GM18909 (cell line): ENCODE measurements around the gene WNT3A.
"Not testable (repeated sequence)": the region's sequence is repeated elsewhere in the genome, so short reads cannot be mapped to it uniquely, and the experiment has no call there.

Experiments
- ATAC-seq: cut with Tn5 transposase; IDR thresholded peaks from one replicate; pipeline ENCODE4 v1.9.1; 2021; ENCODE audit warnings: mild to moderate bottlenecking; ENCODE audit not compliant: unreplicated experiment, poor library complexity

Gene WNT3A, protein sequence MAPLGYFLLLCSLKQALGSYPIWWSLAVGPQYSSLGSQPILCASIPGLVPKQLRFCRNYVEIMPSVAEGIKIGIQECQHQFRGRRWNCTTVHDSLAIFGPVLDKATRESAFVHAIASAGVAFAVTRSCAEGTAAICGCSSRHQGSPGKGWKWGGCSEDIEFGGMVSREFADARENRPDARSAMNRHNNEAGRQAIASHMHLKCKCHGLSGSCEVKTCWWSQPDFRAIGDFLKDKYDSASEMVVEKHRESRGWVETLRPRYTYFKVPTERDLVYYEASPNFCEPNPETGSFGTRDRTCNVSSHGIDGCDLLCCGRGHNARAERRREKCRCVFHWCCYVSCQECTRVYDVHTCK

DNA sequence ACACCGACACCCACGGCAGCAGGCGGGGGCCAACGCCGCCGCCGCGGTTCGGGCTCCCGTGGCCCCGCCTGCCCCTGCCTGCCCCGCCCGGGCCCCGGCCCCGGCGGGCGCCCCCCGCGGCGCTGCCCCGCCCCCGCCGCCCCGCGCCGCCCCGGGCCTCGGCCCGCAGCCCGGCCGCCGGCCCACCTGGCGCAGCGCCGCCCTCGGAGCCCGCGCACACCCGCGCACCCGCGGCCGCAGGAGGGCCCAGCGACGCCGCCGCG is at the start of gene WNT3A:
Gene WNT3A (plus strand): TSS at position 213 of the 263 bp plus-strand sequence. CDS start 131 bp downstream, outside the sequence.
- no peak for ATAC-seq

DNA sequence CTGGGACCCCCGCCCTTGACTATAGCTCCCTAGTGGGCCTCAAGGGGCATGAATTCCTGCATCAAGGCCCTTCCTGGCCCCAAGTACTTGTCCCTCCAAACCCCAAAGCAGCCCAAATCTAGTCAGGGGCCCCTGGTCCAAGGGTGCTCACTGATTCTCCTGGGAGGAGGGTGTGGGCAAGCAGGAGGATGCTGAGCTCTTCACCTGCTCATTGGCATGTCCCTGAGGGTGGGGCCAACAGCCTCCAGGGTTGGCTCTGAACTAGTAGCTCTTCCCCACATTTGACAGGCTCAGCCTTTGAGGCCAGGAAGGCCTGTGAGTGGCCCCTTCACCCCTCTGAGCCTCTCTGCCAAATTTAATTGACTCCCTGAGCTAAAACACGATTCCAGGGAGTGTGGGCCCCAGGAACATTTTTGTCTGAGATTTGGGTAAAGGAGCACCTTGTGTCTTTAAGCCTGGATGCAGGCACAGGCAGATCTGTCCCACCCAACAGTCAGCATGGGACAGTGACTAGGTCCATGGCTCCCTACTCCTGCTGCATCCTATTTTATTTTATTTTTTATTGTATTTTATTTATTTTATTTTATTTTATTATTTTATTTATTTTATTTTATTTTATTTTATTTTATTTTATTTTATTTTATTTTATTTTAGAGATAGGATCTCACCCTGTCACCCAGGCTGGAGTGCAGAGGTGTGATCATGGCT is 48.0 kb upstream of the WNT3A start:
- ATAC-seq, result no peak

DNA sequence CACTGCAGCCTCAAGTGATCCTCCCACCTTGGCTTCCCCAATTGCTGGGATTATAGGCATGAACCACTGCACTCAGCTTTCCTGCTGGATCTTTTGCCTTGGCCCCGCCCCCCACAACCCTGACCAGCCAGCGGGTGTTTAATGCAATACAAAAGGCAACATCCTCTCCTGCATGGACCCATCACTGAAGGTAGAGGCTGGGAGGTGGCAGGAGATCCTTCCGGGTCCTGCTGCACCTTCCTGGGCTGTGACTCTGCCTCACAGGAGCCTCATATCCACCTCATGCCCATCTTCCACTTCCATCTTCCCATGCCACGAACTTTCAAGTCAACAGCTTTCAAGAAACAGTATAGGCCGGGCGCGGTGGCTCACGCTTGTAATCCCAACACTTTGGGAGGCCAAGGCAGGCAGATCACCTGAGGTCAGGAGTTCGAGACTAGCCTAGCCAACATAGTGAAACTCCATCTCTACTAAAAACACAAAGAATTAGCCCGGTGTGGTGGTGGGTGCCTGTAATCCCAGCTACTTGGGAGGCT is 47.4 kb upstream of the WNT3A start:
- no peak for ATAC-seq

DNA sequence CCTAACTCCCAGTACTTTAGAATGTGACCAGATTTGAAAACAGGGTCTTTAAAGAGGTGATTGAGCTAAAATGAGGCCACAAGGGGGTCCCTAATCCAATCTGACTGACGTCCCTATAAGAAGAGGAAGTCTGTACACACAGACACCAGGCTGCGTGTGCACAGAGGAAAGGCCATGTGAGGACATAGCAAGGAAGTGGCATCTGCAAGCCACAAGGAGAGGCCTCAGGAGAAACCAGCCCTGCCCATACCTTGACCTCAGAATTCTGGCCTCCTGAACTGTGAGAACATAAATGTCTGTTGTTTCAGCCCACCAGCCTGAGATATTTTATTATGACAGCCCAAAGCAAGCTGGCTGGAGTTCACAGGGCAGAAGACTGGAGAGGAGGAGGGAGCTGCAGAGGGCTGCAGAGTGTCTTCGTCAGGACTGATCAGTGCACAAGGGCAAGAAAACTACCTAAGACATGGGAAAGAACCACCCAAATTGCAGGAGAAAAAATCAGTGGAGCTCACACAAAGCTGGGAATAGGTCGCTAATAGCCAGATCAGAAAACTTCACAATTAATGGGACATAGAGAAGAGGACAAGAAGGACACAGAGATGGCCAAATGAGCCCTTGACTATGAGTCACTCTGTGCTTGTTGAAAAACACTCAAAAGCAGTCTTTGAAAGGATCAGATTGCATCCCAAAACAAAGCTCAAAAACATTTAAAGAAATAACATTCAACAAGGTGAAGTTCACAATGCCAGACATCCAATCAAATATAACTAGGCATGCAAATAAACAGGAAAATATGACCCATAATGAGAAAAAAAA is 44.9 kb upstream of the WNT3A start:
- ATAC-seq, result no peak

DNA sequence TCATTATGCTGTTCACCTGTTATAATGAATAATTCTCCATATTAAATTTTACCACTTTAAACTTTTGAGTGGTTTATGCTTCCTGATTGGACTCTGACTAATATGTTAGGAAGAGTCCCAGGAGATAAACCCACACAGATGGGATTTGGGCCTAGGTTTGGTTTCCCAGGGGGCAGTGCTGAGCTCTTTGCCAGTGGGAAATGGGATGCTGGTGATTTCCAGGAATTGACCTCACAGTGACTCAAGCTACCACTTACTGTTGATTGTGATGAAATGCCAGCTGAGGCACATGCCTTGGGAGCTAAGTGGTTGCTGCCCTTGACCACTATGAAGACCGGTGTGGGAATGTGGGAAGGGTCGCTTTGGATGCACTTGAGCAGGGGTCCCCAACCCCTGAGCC is 40.1 kb upstream of the WNT3A start:
- not testable (repeated sequence) for ATAC-seq

DNA sequence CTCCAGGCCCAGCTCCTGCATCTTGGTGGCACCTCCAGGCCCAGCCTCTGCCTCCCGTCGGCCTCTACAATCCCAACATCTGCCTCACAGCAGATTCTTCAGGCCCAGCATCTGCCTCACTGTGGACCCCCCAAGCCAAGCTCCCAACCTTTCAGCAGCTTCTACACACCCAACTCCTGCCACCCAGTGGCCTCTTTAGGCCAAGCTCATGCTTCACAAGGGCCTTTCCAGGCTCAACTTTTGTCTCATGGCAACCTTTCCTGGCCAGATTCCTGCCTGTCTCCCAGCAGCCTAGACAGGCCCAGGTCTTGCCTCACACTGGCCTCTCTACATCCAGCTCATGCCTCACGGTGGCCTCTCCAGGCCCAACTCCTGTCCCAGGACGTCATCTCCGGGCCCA is 39.0 kb upstream of the WNT3A start:
- not testable (repeated sequence) for ATAC-seq

DNA sequence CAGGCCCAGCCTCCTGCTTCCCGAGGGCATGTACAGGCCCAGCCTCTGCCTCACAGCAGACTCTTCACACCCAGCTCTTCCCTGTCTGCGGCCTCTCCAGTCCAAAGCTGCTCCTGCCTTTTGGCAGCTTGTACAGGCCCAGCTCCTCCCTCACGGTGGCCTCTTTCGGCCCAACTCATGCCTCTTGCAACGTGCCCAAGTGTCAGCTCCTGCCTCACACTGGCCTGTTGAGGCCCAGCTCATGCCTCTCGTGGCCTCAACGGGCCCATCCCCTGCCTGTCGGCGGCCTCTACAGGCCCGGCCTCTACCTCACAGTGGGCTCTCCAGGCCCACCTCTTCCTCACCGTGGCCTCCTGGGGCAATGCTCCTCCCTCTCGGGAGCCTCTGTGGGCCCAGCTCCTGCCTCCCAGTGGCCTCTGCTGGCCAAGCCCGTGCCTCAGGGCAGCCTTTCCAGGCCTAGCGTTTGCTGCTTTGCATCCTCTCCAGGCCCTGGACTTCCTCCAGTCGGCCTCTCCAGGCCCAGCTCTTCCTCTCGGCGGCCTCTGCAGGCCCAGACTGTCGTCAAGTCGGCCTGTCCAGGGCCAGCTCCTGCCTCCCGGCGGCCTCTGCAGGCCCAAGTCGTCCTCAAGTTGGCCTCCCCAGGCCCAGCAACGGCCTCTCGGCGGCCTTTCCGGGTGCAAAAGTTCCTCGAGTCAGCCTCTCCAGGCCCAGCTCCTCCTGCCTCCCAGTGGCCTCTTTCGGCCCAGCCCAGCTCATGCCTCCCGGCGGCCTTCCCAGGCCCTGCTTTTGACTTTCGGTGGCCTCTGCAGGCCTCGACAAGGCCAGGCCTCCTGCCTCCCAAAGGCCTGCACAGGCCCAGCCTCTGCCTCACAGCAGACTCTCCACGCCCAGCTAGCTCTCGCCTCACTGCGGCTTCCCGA is 36.5 kb upstream of the WNT3A start:
- ATAC-seq, result not testable (repeated sequence)

DNA sequence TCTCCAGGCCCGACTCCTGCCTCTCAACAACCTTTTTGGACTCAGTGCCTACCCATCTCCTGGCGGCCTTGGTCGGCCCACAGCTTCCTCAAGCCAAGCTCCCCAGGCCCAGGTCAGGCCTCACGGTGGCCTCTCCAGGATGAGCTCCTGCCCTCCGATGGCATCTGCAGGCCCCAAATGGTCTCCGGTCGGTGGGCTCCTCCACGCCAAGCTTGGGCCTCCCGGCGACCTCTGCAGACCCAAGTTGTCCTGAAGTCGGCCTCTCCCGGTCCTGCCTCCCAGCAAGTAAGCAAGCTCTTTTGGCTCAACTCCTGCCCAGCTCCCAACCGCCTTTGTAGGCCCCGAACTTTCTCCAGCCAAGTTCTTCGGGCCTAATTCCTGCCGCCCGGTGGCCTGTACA is 35.6 kb upstream of the WNT3A start:
- not testable (repeated sequence) for ATAC-seq

DNA sequence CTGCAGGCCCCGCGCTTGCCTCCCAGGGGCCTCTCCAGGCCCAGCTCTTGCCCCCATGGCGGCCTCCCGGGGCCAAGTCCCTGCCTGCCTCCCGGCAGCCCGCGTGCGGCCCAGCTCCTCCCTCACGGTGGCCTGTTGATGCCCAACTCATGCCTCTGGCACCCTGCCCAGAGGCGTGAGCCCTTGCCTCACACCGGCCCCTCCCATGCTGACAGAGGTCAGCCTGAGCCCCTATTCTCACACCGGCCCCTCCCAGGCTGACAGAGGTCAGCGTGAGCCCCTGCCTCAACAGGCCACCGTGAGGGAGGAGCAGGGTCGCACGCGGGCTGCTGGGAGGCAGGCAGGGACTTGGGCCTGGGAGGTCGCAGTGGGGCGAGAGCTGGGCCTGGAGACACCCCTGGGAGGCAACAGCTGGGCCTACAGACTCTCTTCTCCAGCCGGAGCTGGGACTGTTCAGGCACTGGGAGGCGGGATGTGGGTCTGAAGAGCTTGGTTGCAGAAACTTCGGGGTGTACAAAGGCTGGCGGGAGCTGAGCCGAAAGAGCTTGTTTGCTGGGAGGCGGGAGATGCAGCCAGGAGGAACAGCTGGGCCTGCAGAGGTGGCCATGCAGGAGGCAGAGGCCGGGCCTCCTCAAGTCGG is 35.0 kb upstream of the WNT3A start:
- ATAC-seq, result not testable (repeated sequence)

DNA sequence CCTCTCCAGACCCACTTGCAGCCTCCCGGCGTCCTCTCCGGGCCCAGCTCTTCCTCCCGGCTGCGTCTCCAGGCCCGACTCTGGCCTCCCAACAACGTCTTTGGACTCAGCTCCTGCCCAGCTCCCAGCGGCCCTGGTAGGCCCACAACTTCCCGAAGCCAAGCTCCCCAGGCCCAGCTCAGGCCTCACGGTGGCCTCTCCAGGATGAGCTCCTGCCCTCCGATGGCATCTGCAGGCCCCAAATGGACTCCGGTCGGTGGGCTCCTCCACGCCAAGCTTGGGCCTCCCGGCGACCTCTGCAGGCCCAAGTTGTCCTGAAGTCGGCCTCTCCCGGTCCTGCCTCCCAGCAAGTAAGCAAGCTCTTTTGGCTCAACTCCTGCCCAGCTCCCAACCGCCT is 34.5 kb upstream of the WNT3A start:
- ATAC-seq, result not testable (repeated sequence)

DNA sequence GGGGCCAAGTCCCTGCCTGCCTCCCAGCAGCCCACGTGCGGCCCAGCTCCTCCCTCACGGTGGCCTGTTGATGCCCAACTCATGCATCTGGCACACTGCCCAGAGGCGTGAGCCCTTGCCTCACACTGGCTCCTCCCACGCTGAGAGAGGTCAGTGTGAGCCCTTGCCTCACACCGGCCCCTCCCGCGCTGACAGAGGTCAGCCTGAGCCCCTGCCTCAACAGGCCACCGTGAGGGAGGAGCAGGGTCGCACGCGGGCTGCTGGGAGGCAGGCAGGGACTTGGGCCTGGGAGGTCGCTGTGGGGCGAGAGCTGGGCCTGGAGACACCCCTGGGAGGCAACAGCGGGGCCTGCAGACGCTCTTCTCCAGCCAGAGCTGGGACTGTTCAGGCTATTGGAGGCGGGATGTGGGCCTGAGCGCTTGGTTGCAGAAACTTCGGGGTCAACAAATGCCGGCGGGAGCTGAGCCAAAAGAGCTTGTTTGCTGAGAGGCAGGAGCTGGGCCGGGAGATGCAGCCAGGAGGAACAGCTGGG is 33.9 kb upstream of the WNT3A start:
- ATAC-seq, result not testable (repeated sequence)

DNA sequence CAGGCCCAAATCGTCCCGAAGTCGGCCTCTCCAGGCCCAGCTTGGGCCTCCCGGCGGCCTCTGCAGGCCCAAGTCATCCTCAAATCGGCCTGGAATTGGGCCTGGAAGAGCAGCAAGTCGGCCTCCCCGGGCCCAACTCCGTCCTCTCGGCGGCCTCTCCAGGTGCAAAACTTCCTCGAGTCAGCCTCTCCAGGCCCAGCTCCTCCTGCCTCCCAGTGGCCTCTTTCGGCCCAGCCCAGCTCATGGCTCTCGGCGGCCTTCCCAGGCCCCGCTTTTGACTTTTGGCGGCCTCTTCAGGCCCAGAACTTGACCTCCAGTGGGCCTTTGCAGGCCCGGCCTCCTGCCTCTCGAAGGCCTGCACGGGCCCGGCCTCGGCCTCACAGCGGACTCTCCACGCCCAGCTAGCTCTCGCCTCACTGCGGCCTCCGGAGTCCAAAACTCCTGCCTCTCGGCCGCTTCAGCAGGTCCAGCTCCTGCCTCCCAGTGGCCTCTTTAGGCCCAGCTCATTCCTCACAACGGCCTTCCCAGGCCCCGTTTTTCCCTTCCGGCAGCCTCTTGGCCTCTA is 33.0 kb upstream of the WNT3A start:
- ATAC-seq, result not testable (repeated sequence)

DNA sequence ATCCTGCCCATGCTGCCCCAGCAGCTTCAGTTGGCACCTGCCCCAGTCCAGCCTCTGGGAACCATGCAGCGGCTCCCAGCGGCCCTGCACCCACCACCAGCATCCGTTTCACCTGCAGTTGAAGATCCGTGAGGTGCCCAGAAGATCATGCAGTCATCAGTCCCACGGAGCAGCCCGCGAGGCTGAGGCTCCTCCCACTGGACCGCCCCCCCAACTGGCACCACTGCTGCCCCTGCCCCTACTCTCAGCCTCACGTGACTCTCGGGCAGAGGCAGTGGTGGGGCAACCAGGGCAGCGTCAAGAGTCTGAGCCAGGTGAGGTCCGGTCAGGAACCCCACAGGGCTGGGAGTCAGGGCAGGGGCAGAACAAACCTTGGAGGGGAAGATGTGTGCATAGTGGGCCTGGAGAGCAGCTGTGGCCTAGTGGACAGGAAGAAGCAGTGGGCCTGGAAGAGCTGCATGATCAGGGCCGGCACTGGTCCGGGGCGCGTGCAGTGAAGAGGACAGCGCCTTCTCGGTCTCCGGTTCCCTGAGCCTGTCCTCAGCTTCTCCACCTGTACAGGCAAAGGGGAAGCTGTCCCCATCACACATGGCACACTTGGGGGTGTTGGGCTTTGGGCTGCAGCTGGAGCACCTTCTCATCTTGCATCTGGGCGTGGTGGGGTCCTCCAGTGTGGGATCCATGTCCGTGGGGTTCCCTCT is 31.1 kb upstream of the WNT3A start:
- ATAC-seq, result not testable (repeated sequence)

DNA sequence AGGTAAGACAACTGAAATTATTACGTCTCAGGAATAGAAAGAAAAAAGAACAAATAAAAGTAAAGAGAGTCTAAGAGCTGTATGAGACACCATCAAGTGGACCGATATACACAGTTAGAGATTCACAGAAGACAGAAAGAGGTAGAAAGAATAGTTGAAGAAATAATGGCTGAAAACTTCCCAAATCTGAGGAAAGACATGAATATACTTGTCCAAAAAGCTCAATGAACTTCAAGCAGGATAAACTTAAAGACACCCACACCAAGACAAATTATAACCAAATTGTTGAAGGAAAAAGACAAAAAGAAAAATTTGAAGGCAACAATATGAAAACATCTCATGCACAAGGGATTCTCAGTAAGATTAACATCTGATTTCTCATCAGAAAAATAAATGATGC is 19.6 kb upstream of the WNT3A start:
- ATAC-seq, result no peak

DNA sequence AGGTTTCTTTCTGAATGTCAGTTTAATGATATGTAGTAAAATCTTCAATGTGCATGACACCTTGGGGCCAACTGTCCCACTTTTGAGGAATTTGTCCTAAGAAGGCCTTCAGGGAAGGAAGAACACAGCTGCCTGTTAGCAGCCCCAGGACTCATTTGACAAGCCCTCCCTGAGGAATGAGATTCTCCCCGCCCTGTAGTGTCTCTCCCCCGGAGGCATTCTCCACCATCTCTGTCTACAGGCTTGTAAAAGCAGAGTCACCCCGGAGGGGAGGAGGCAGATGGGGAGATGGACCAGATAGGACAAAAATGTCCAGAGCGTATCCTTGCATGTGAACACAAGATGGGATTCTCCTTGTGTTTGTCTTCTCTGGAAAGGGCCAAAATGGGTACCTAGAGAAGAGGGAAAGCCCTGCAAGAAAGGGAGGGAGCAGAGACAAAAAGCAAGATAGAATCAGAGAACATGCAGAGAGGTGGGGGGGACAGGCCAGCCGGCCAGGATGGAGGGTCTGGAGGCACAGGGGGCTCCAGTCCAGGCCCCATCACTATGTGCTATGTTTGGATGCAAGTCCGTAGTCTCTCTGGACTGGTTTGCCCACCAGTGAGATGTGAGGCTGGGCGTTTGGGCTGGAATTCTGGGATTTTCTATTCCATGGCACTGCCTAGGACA is 12.0 kb upstream of the WNT3A start:
- ATAC-seq, result no peak

DNA sequence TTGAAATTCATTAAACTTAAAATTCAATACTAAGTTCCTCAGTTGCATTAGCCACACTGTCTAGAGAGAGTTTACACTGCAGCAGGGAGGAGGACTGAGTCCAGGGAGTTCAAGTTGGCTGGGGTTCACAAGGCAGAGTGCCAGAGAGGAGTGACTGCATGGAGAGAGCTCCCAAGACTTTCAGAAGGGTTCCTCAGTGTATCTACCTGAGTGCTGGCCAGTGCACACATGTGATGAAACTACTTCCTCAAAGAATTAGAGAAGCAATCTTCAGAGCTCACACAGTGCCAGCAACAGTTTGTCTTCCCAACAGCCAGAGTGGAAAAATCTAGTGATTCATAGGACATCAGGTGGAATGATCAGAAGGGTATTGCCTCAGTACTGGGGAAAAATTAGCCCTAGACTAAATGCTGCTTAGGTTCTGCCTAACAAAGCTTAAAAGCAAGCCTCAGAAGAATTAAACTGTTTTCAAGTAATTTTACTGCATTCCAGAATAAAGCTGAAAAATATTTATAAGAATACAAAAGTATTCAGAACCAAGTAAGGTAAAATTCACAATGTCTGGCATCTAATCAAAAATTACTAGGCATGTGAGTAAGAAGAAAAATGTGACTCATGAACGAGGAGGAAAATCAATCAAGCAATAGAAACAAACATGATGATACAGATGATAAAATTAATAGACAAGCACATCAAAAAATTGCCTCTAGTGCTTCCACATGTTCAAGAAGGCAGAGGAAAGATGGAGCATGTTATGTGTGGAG is 10.4 kb upstream of the WNT3A start:
- ATAC-seq, result no peak
